NCI-H146 treated with DMSO at 0.1 percent for 48 hours (cell line): Measurements from ENCODE around the gene GYPB.
"Not testable (repeated sequence)": the region's sequence is repeated elsewhere in the genome, so short reads cannot be mapped to it uniquely, and the experiment has no call there.

Experiments used
- DNase-seq: peaks from one replicate; lab custom pipeline; 2025; ENCODE audit not compliant: unreplicated experiment; lab: John Stamatoyannopoulos, UW

GYPB gene

DNA sequence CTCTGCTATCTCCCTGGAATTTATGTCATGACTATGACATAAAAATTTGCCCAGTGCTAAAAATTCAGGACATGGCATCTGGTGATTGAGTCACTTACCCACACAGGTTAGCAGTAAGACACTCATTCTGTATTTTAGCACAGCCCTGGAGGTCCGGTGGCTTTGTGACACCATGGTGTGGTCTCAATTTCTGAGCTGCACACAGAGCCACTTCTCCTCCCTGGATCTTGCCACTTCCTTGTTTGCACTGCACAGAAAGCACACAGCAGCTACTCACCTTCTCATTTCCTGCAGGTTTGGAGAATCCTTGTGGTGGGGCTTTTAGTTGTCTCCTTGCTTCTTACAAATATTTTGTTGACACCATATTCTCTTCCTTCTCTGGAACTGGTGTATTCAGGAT lies 69.0 kb downstream of the GYPB start:
- not testable (repeated sequence) for DNase-seq

DNA sequence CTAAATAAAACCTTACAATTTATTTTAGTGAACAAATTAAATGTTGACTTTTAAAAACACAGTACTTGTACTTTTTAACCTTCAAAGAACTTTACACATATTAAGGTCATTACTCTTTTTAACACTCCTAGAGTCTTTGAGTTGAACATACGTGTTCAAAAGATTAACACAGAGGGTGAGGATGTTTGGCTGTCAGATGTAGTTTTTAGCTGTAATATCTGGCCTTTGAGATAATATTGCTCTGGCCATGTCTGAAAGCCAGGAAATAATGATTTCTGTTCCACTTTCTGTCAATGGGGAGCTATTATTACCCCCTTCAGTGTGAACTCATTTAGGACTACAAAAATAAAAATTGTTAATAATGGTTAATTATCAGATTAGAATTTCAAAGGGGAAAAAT lies 71.7 kb downstream of the GYPB start:
- DNase-seq: not testable (repeated sequence)
